ENCODE measurements around the gene CENPE. TPM values are rescaled to one million over a fixed set of nuclear protein-coding genes. Genes with fewer than 3 reads are reported as not detected.

Gene CENPE
- 12.6 and 14.4 TPM in 2 replicates for total RNA-seq

GRCh38 chr4:103198111-103198765 is at the start of gene CENPE:
CENPE (minus strand) TSS chr4:103198343; CDS start chr4:103198319, 24 bp downstream.

GRCh38 chr4:103099691-103100392 is 98.3 kb downstream of the CENPE start, which contains the start of gene BDH2:
BDH2 (minus strand) TSS chr4:103099834; CDS start chr4:103096254, 3,580 bp downstream.

GRCh38 chr4:103076747-103077347 is 121.3 kb downstream of the CENPE start, which contains the start of gene SLC9B2:
SLC9B2 (minus strand) TSS chr4:103076761; CDS start chr4:103067550, 9,211 bp downstream.

Other genes starting within 250 kb of the CENPE start
- gene SLC9B1, start 178.6 kb downstream of the CENPE start, total RNA-seq = 0.29 TPM in 1 of 2 replicates, not detected in the other
- 11.5 and 17.0 TPM in 2 replicates for gene SLC9B2, start 121.6 kb downstream of the CENPE start, total RNA-seq
- gene BDH2, start 98.5 kb downstream of the CENPE start, total RNA-seq = 52.1 and 59.4 TPM in 2 replicates

Measured in myometrial cell (primary cell).